IMR-90 (cell line): Measurements from ENCODE around the gene CBX3. TPM values are rescaled to one million over a fixed set of nuclear protein-coding genes. Genes with fewer than 3 reads are reported as not detected.
A peak's percentile ranks its signal among the peaks of the same experiment; 100 is the strongest.

Experiments
- ATAC-seq: fragments of 200-7000 bp; cut with Tn5 transposase; 2 replicates; pipeline ENCODE4 v1.9.1; 2020; ENCODE audit warnings: low read depth, mild to moderate bottlenecking, moderate library complexity
- BruUV-seq: library from RNA; stranded (reverse); fragments of 400-500 nt; replicated peaks from 2 replicates; lab custom pipeline; 2021; lab: Mats Ljungman, UMichigan
- CTCF ChIA-PET: fragments of 300-600 bp; formaldehyde crosslinking; extraction: SDS; loops from one replicate; lab custom pipeline; 2021; ENCODE audit warnings: antibody characterized with exemption; lab: Yijun Ruan, JAX
- POLR2A ChIA-PET: fragments of 300-600 bp; sonication (Branson Sonifier 250); formaldehyde crosslinking; loops from one replicate; lab custom pipeline; 2022; ENCODE audit warnings: antibody characterized with exemption; ENCODE audit not compliant: unreplicated experiment; lab: Charles Lee
- DNase-seq: peaks from one replicate; pipeline ENCODE4 v3.0.0; 2013
- H2AFZ ChIP-seq: replicated peaks from 2 replicates; pipeline ENCODE3; 2013; ENCODE audit warnings: low read length, mild to moderate bottlenecking; ENCODE audit not compliant: poor library complexity
- H2AK5ac ChIP-seq: 2 replicates; pipeline ENCODE4 v1.6.1; 2013; ENCODE audit warnings: low read depth, low read length, inconsistent platforms
- H2AK9ac ChIP-seq: replicated peaks from 2 replicates; pipeline ENCODE3; 2013; ENCODE audit warnings: mild to moderate bottlenecking, low read depth, low read length, moderate library complexity; ENCODE audit not compliant: poor library complexity
- H2BK120ac ChIP-seq: 2 replicates; pipeline ENCODE4 v1.6.1; 2013; ENCODE audit warnings: low read depth, low read length, inconsistent platforms
- H2BK15ac ChIP-seq: 3 replicates; pipeline ENCODE4 v1.6.1; 2013; ENCODE audit warnings: low read depth, low read length, inconsistent platforms
- H2BK20ac ChIP-seq: 2 replicates; pipeline ENCODE4 v1.6.1; 2013; ENCODE audit warnings: low read depth, mild to moderate bottlenecking, inconsistent platforms, low read length, moderate library complexity
- H2BK5ac ChIP-seq: 2 replicates; pipeline ENCODE4 v1.6.1; 2013; ENCODE audit warnings: mild to moderate bottlenecking, low read depth, low read length, inconsistent platforms; ENCODE audit not compliant: poor library complexity, severe bottlenecking
- H3K14ac ChIP-seq: replicated peaks from 2 replicates; pipeline ENCODE4 v1.6.1; 2013; ENCODE audit warnings: low read depth, low read length, inconsistent platforms
- H3K18ac ChIP-seq: 2 replicates; pipeline ENCODE4 v1.6.1; 2013; ENCODE audit warnings: low read depth, low read length, control low read depth
- H3K23ac ChIP-seq: 2 replicates; pipeline ENCODE4 v1.6.1; 2013; ENCODE audit warnings: low read depth, low read length, inconsistent platforms
- H3K27ac ChIP-seq: 2 replicates; pipeline ENCODE4 v1.5.1; 2013; ENCODE audit warnings: mild to moderate bottlenecking, control low read depth, low read length; ENCODE audit not compliant: insufficient read depth
- H3K27me3 ChIP-seq: 2 replicates; pipeline ENCODE4 v1.6.1; 2013; ENCODE audit warnings: low read length; ENCODE audit not compliant: control insufficient read depth, insufficient read depth
- H3K36me3 ChIP-seq: 2 replicates; pipeline ENCODE4 v1.6.1; 2013; ENCODE audit warnings: low read length, mixed read lengths; ENCODE audit not compliant: control insufficient read depth, insufficient read depth
- H3K4ac ChIP-seq: 2 replicates; pipeline ENCODE4 v1.6.1; 2013; ENCODE audit warnings: low read depth, low read length, inconsistent platforms
- H3K4me1 ChIP-seq: 2 replicates; pipeline ENCODE4 v1.6.1; 2013; ENCODE audit warnings: low read length, mixed read lengths; ENCODE audit not compliant: control insufficient read depth, insufficient read depth
- H3K4me2 ChIP-seq: 2 replicates; pipeline ENCODE4 v1.6.1; 2013; ENCODE audit warnings: low read depth, mild to moderate bottlenecking, control low read depth, low read length, moderate library complexity
- H3K4me3 ChIP-seq: 2 replicates; pipeline ENCODE4 v1.5.1; 2013; ENCODE audit warnings: low read depth, mild to moderate bottlenecking, control low read depth, low read length, moderate library complexity; ENCODE audit not compliant: insufficient read depth
- H3K56ac ChIP-seq: 2 replicates; pipeline ENCODE4 v1.6.1; 2013; ENCODE audit warnings: low read length, inconsistent platforms; ENCODE audit not compliant: insufficient read depth; ENCODE audit errors: extremely low read depth
- H3K79me1 ChIP-seq, 2 experiments: 2 replicates each; pipeline ENCODE4 v1.6.1; 2013; ENCODE audit warnings: low read length in 2 of 2, inconsistent platforms in 1 of 2, low read depth in 1 of 2
- H3K9ac ChIP-seq: 2 replicates; pipeline ENCODE4 v1.6.1; 2013; ENCODE audit warnings: low read depth, low read length, control low read depth
- H3K9me1 ChIP-seq: 2 replicates; pipeline ENCODE4 v1.6.1; 2013; ENCODE audit warnings: low read length, inconsistent platforms; ENCODE audit not compliant: insufficient read depth
- H3K9me3 ChIP-seq: 2 replicates; pipeline ENCODE4 v1.6.1; 2013; ENCODE audit warnings: low read length; ENCODE audit not compliant: control insufficient read depth, insufficient read depth
- H4K20me1 ChIP-seq: 2 replicates; pipeline ENCODE4 v1.6.1; 2013; ENCODE audit warnings: low read length, inconsistent platforms; ENCODE audit not compliant: insufficient read depth
- H4K5ac ChIP-seq: 2 replicates; pipeline ENCODE4 v1.6.1; 2013; ENCODE audit warnings: mild to moderate bottlenecking, low read depth, low read length, control low read depth
- H4K8ac ChIP-seq, 2 experiments: 2 replicates each; pipeline ENCODE4 v1.6.1; 2013; ENCODE audit warnings: low read depth in 2 of 2, low read length in 2 of 2, control low read depth in 1 of 2, inconsistent platforms in 1 of 2
- H4K91ac ChIP-seq: 2 replicates; pipeline ENCODE4 v1.6.1; 2013; ENCODE audit warnings: low read depth, low read length, inconsistent platforms; ENCODE audit not compliant: insufficient read depth
- BHLHE40 ChIP-seq: fragments of 150-350 bp; IDR thresholded peaks from 2 replicates; pipeline ENCODE4 v1.6.1; 2016; ENCODE audit warnings: mild to moderate bottlenecking, low read depth, low read length
- CEBPB ChIP-seq: IDR thresholded peaks from 2 replicates; pipeline ENCODE4 v1.6.1; 2012; ENCODE audit warnings: low read depth, low read length, improper control_type of control experiment
- FOS ChIP-seq: fragments of 150-350 bp; IDR thresholded peaks from 2 replicates; pipeline ENCODE4 v1.6.1; 2016; ENCODE audit warnings: low read depth, low read length
- MAFK ChIP-seq: IDR thresholded peaks from 2 replicates; pipeline ENCODE4 v1.6.1; 2012; ENCODE audit warnings: low read depth, low read length, improper control_type of control experiment
- MAZ ChIP-seq: IDR thresholded peaks from 2 replicates; pipeline ENCODE4 v1.6.1; 2012; ENCODE audit warnings: low read depth, mild to moderate bottlenecking, low read length, improper control_type of control experiment, moderate library complexity, borderline replicate concordance
- MXI1 ChIP-seq: IDR thresholded peaks from 2 replicates; pipeline ENCODE4 v1.6.1; 2012; ENCODE audit warnings: low read depth, mild to moderate bottlenecking, low read length, moderate library complexity, borderline replicate concordance
- NFE2L2 ChIP-seq: fragments of 150-350 bp; IDR thresholded peaks from 2 replicates; pipeline ENCODE4 v1.6.1; 2016; ENCODE audit warnings: low read depth, mild to moderate bottlenecking, low read length
- POLR2A ChIP-seq: IDR thresholded peaks from 2 replicates; pipeline ENCODE4 v1.6.1; 2012; ENCODE audit warnings: mild to moderate bottlenecking, low read depth, low read length
- RAD21 ChIP-seq: IDR thresholded peaks from 2 replicates; pipeline ENCODE4 v1.6.1; 2012; ENCODE audit warnings: low read length, improper control_type of control experiment
- RCOR1 ChIP-seq: IDR thresholded peaks from 2 replicates; pipeline ENCODE4 v1.6.1; 2012; ENCODE audit warnings: mild to moderate bottlenecking, low read length, improper control_type of control experiment; ENCODE audit not compliant: insufficient replicate concordance
- WGBS, 2 experiments: methylation state at CpG; one replicate each; pipeline versions ENCODE4 v1.1.5 to v1.1.7; 2013; ENCODE audit warnings: missing lambda C conversion rate in 2 of 2; ENCODE audit not compliant: insufficient read length in 1 of 2; ENCODE audit errors: extremely low coverage in 2 of 2; 5-methylcytosine and 5-hydroxymethylcytosine counted together
- dilution Hi-C: fragments of 300-500 bp; cut with HindIII; formaldehyde crosslinking; loops from one replicate; pipeline ENCODE4 v1.14.3; 2018; ENCODE audit warnings: low sequenced_read_pairs; ENCODE audit not compliant: unreplicated experiment
- in situ Hi-C: fragments of 300-500 bp; cut with MboI; formaldehyde crosslinking; loops from 3 replicates; pipeline ENCODE4 v1.14.3; 2019; ENCODE audit warnings: low sequenced_read_pairs, inconsistent platforms, mixed read lengths
- intact Hi-C: fragments of 100-400 bp; cut with micrococcal nuclease; formaldehyde crosslinking; loops from 2 replicates; pipeline ENCODE4 v1.10.0; 2022
- polyA plus RNA-seq, 3 experiments: library from polyadenylated mRNA; depleted of rRNA; stranded (reverse); fragments of >200 nt; gene quantifications; 2 replicates each; pipeline ENCODE4 v1.2.3, GENCODE V29; 2012; ENCODE audit warnings: low replicate concordance in 1 of 3
- total RNA-seq: library from RNA; depleted of rRNA; stranded (reverse); fragments of >200 nt; gene quantifications from 2 replicates; pipeline ENCODE4 v1.2.3, GENCODE V29; 2012

CBX3 gene
- total and polyA plus RNA-seq, 2 of the 4 experiments (the other 2 are of a cell fraction) = 38.2 to 76.5 TPM

DNA sequence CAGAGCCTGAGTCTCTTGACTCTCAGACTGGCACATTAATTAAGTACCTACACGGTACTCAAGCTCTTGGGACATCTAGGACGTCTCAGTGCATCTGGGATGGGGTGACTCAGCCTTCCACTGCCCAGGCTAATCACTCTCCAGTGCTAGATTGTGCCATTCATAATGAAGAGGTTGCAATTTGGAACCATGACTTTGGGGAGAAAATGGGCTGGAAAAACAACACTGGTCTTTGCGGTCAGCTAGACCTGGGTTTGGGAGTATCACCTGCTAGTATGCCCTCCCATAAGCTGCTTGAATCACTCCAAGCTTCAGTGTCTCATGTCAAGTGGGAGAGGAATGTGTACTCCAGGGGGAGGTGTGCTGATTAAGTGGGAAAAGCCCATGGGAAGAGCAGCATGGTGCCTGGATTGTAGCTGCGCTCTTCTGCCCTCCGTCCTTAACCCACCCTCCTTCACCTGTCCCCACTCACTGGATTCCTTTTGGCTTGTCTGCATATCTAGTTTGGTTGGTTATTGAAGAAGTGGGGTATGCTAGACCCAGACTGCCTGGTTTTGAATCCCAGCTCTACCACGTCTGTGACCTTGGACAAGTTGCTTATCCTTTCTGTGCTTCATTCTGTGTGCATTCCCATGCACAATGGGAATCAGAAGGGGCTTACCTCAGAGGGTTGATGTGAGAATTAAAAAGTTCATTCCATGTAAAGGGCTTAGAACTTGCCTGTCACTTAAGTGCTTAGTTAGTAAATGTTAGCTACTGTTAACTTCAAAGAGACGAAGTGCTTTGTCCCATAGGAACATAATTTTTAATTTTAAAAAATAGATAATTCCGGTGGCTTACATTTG lies 45.8 kb upstream of the CBX3 start:
- Histone ChIP-seq H2AFZ (peak overlapping the region; percentile 80), H2BK20ac (peak overlapping the region; percentile 97), H3K23ac (peak overlapping the region; percentile 92), H2BK120ac (peak overlapping the region; percentile 97), H3K4me1 (peaks cover 34% of the 10 kb centered on the region), H4K8ac (peak overlapping the region; percentile 41 to 78; a peak in 3 of 4 replicates), H2BK5ac (peak overlapping the region; percentile 96), H2AK9ac (peak overlapping the region; percentile 93), H3K56ac (peak overlapping the region; percentile 72), H3K9ac (peak overlapping the region; percentile 22; the same call in 1 of the 2 replicates), H3K9me3 (no peaks in the 10 kb centered on the region), H3K14ac (peak overlapping the region; percentile 86), H4K5ac (peak overlapping the region; percentile 83; the same call in 1 of the 2 replicates), H2BK15ac (peak overlapping the region; percentile 76; the same call in 2 of the 3 replicates), H3K4ac (peak overlapping the region; percentile 96), H2AK5ac (peak overlapping the region; percentile 93), H4K20me1 (no peaks in the 10 kb centered on the region), H3K36me3 (no peaks in the 10 kb centered on the region), H3K18ac (peak overlapping the region; percentile 88), H3K27me3 (no peaks in the 10 kb centered on the region), H3K9me1 (peaks cover 53% of the 10 kb centered on the region), H3K4me3 (peak overlapping the region; percentile 32; the same call in 1 of the 2 replicates), H3K27ac (peak overlapping the region; percentile 41), H3K79me1 (peaks cover 14 to 74% of the 10 kb centered on the region in 2 experiments), H4K91ac (peak overlapping the region; percentile 94), H3K4me2 (peak overlapping the region; percentile 95)
- in situ Hi-C loops = no loop called here
- intact Hi-C loops = loop anchor here (1.0 kb wide), 1 partner anchor 43 kb away; no protein-coding TSS in a partner anchor
- ChIA-PET POLR2A (no interaction called here), CTCF (interaction anchor here (0.9 to 1.3 kb wide), 2 partner anchors 20 to 65 kb away, joined by 3 read pairs; no protein-coding TSS in a partner anchor)
- ATAC-seq = peak; percentile 1
- TF ChIP-seq MAFK (no peak), RCOR1 (no peak), NFE2L2 (peak; percentile 42; the same call in 1 of the 2 replicates), POLR2A (no peak), MAZ (no peak), CEBPB (peak; percentile 70), RAD21 (no peak), MXI1 (no peak), FOS (peak; percentile 53; the same call in 1 of the 2 replicates), BHLHE40 (0 out of 2 replicates have a peak, but pooled peaks have one; percentile 14)
- BruUV-seq = no TSS peak
- 40% methylated on average over 1 of the region's 8 CpGs; no CpG with 5 or more reads in 1 of the 2 experiments for WGBS, 2 experiments
- DNase-seq = peak; percentile 67
- dilution Hi-C loops = no loop called here
